GM18505 (cell line): Measurements from ENCODE around the gene SCG5.

Experiments
- ATAC-seq: cut with Tn5 transposase; IDR thresholded peaks from one replicate; pipeline ENCODE4 v1.9.1; 2021; ENCODE audit not compliant: unreplicated experiment
- POLR2A ChIP-seq: IDR thresholded peaks from 4 replicates; pipeline ENCODE4 v1.6.1; 2011; ENCODE audit warnings: borderline replicate concordance; ENCODE audit not compliant: insufficient read depth, insufficient read length; ENCODE audit errors: extremely low read depth

SCG5 gene

GRCh38 chr15:32690941-32691688, 49.6 kb downstream of the SCG5 start:
- TF ChIP-seq POLR2A, result no peak
- no peak for ATAC-seq

GRCh38 chr15:32691689-32692038, 50.2 kb downstream of the SCG5 start:
- no peak for ATAC-seq

GRCh38 chr15:32692286-32692685, 50.8 kb downstream of the SCG5 start:
- no peak for TF ChIP-seq POLR2A
- no peak for ATAC-seq

More at GRCh38 chr15:32691689-32692038, 50.2 kb downstream of the SCG5 start:
- no peak for TF ChIP-seq POLR2A

DNA sequence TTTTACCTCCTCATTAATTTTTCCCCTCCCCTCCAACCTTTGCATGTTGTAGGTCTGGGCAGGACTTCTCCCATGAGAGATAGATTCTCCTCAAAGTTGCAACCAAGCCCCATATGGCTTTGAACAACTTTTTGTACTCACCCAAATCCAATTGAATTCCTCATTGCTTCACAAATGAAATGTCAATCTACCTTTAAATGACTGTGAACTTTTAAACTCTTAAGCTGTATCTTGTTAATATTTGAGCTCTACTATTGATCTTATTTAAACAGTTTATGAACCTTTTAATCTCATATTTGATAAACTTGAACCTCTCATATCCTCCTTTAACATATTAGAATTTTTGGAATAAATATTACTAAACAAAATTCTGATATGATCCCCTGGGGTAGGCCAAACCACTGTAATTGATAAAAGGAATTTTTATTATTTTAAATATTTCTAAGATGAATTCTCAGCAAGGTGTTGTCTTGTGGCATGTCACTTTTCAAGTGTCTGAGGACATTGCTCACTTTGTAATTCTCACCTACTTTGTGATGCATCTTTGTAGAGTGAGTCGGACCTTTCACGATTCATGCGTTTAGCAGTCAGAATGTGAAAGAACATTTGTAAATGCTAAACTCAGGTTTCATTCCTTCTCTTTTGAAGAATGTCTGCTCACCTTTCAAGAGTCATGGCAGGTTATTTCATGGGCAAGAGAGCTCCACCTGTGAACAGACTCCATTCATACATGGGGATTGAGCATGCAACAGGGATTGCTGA, 52.9 kb downstream of the SCG5 start:
- ATAC-seq, result no peak
- no peak for TF ChIP-seq POLR2A

GRCh38 chr15:32698773-32699390, 57.4 kb downstream of the SCG5 start:
- no peak for TF ChIP-seq POLR2A

DNA sequence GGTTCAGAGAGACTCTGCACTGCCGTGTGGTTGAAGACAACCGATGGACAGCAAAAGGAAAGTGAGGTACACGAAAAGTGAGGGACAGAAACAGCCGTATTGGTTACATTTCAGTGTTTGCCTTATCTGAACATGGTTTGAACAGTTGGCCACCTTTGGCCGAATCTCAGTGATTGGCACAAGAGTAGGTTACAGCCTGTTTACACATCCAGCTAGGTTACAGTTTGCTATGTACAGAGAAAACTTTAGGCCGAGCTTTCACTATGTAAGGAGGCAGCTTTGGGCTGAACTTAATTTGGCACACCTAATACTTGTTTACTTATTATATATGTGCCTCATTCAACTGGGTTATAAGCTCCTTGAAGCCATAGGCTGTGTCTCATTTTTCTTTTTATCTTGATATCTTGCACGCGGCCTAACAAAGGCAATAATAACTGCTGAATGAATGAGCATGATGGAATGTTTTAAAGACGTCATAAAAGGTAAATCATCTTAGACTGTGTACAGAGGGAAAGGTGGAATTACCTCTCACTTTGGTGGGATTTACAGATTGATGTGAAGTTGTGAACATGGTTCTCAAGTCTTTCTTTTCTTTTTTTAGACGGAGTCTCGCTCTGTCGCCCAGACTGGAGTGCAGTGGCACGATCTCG, 59.1 kb downstream of the SCG5 start:
- ATAC-seq, result no peak
- no peak for TF ChIP-seq POLR2A

More at GRCh38 chr15:32698773-32699390, 57.4 kb downstream of the SCG5 start:
- no peak for ATAC-seq

GRCh38 chr15:32701863-32702262, 60.4 kb downstream of the SCG5 start:
- no peak for ATAC-seq
- no peak for TF ChIP-seq POLR2A

DNA sequence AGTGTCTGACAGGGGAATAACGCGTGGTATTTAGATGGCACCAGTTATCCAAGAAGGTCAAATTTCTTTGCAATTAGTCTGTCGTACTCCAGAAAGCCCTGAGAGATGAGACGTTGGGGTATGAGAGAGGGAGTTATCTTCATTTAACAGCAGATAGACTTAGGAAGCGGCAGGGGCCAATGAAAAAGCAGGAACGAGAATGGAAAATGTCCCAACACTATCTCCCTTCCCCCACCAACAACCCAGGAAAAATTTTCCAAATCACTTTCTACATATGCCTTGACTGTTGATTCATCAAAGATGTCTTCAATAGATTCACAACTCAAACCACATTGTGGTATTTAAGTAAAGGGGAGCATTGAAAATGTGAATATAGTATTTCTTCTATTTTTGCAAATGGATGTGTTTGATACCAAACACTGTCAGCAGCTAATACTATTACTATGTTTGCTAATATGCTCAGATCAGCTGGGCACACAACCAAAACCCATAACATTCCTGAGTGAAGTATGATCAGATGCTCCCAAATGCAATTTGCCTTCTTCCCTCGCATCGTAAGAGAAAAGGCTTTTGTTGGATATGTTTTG, 63.0 kb downstream of the SCG5 start:
- TF ChIP-seq POLR2A, result no peak

GRCh38 chr15:32705446-32705845, 63.9 kb downstream of the SCG5 start:
- no peak for ATAC-seq

More for the DNA sequence above, 63.0 kb downstream of the SCG5 start:
- ATAC-seq, result no peak

DNA sequence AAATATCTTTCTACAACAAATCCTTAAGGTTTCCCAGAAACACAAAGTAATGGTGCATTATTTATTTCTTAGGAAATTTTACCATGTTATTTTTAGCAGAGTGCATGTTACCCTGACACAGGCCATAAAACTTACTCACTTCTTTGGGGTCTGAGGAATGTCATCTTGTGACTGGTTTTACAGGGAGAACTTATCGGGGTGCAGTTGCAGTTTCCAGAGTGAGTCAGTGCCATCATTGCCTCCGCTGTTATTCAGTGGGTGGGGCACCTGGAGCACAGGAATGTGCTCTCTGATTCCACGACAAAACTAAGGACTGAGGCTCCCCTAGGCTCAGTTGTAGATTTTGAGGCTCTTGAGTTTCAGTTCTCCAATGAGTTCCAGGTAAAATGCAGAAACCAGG, 65.2 kb downstream of the SCG5 start:
- no peak for ATAC-seq
- TF ChIP-seq POLR2A, result no peak

More at GRCh38 chr15:32705446-32705845, 63.9 kb downstream of the SCG5 start:
- no peak for TF ChIP-seq POLR2A

- ATAC-seq, result no peak
- no peak for TF ChIP-seq POLR2A
These were observed 65.9 kb downstream of the SCG5 start for GRCh38 chr15:32707436-32707835.

- no peak for TF ChIP-seq POLR2A
- ATAC-seq, result no peak
These were observed 68.0 kb downstream of the SCG5 start for GRCh38 chr15:32709295-32710033.
